GM12878 (cell line): ENCODE results near the gene SEC61A1.

Experiments used
- BHLHE40 ChIP-seq, 2 experiments: fragments of 450-650 bp in 1 of 2; IDR thresholded peaks; 2 replicates each; pipeline ENCODE4 v1.6.1; 2011 to 2017; ENCODE audit warnings: low read depth in 2 of 2, borderline replicate concordance in 1 of 2, improper control_type of control experiment in 1 of 2, low read length in 1 of 2, mild to moderate bottlenecking in 1 of 2
- CTCF ChIP-seq, 3 experiments: IDR thresholded peaks in 2 of 3; conservative IDR thresholded peaks in 1 of 3; 2 replicates each; pipeline ENCODE4 v1.5.1; 2011; ENCODE audit warnings: low read depth in 3 of 3, low read length in 3 of 3, mild to moderate bottlenecking in 3 of 3, control low read depth in 2 of 3, moderate library complexity in 2 of 3, inconsistent platforms in 1 of 3, mixed read lengths in 1 of 3; ENCODE audit not compliant: control insufficient read depth in 2 of 3, insufficient read depth in 1 of 3; ENCODE audit errors: extremely low read depth in 1 of 3
- EZH2 ChIP-seq: IDR thresholded peaks from 2 replicates; pipeline ENCODE4 v1.6.1; 2012; ENCODE audit warnings: low read depth, mild to moderate bottlenecking, control low read depth, inconsistent platforms, low read length, borderline replicate concordance; ENCODE audit not compliant: control insufficient read depth
- POLR2A ChIP-seq: IDR thresholded peaks from 2 replicates; pipeline ENCODE4 v1.6.1; 2011; ENCODE audit warnings: low read depth, mild to moderate bottlenecking, low read length
- POLR2AphosphoS5 ChIP-seq: IDR thresholded peaks from 2 replicates; pipeline ENCODE4 v1.6.1; 2011; ENCODE audit warnings: mild to moderate bottlenecking, low read length, inconsistent platforms
- SMC3 ChIP-seq: IDR thresholded peaks from 2 replicates; pipeline ENCODE4 v1.6.1; 2011; ENCODE audit warnings: low read length, improper control_type of control experiment, borderline replicate concordance
- ZNF274 ChIP-seq: IDR thresholded peaks from one replicate; pipeline ENCODE4 v1.8.0; 2011; ENCODE audit not compliant: insufficient read length, insufficient read depth
- ZNF384 ChIP-seq: IDR thresholded peaks from 2 replicates; pipeline ENCODE4 v1.6.1; 2012; ENCODE audit warnings: low read depth, mild to moderate bottlenecking, low read length, improper control_type of control experiment, borderline replicate concordance

- no peak for TF ChIP-seq POLR2AphosphoS5
- TF ChIP-seq POLR2A, result no peak
- TF ChIP-seq CTCF (IDR thresholded peaks at IDR 0.05 in 2 of 3, conservative IDR thresholded peaks at IDR 0.05 in 1 of 3; ENCODE audit: control insufficient read depth in 2 of 3, extremely low read depth in 1 of 3, insufficient read depth in 1 of 3, low read depth in 3 of 3, low read length in 3 of 3), result no peak
- TF ChIP-seq EZH2, result no peak
- no peak for TF ChIP-seq BHLHE40 (IDR thresholded peaks at IDR 0.05; ENCODE audit: borderline replicate concordance in 1 of 2, low read depth in 2 of 2, low read length in 1 of 2)
- TF ChIP-seq ZNF384, result no peak
- TF ChIP-seq ZNF274, result no peak
- no peak for TF ChIP-seq SMC3
Measured at GRCh38 chr3:128083980-128084674, 31.9 kb downstream of the SEC61A1 start.
